HG03354 (cell line): Measurements from ENCODE around the gene HLA-DOB.

Experiments used
- ATAC-seq: cut with Tn5 transposase; IDR thresholded peaks from one replicate; pipeline ENCODE4 v1.9.1; 2021; ENCODE audit warnings: mild to moderate bottlenecking; ENCODE audit not compliant: unreplicated experiment, poor library complexity, severe bottlenecking

The HLA-DOB gene

DNA sequence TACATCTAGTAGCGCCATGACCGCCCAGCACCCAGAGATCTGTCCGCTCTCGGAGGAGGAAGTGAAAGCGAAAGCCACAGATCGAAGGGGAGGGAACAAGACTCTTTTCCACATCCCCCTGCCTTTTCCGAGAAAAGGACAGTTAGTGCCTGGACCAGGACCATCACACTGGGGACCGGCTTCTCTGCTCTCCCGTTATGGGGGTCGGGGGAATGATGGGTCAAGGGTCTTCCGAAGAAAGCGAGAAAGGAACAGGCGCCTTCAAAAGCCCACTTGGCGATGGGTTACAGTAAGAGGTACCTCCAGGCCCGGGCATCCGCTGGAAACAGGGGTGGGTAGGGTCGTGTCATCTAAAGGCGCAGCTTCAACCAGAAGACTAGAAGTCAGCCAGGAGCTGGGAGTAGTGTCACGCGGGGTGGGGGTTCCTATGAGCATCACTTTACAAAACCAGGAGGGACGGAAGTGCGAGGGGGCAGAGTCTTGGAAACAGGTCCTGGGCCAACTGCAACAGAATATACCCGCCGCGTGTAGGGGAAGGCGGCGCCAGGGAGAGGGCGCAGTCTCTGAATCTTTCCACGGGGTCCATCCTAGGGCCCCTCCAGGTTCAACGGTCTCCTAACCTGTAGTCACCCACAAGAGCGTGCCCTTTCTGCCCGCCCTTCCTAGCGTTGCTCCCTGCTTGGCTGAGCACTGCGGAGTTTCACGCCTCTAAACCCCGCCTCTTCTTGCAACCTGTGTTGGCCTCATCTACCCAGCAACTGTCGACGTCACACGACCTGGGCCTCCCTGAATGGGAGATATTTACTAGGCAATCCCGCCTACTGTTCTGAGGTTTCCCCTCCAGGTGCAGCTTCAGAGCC, 27.4 kb upstream of the HLA-DOB start, which contains the start of gene PSMB8:
TSS of gene PSMB8 (minus strand) at position 69 of the 860 bp plus-strand sequence. CDS start at position 18, 51 bp downstream.
- peak; percentile 76 for ATAC-seq

DNA sequence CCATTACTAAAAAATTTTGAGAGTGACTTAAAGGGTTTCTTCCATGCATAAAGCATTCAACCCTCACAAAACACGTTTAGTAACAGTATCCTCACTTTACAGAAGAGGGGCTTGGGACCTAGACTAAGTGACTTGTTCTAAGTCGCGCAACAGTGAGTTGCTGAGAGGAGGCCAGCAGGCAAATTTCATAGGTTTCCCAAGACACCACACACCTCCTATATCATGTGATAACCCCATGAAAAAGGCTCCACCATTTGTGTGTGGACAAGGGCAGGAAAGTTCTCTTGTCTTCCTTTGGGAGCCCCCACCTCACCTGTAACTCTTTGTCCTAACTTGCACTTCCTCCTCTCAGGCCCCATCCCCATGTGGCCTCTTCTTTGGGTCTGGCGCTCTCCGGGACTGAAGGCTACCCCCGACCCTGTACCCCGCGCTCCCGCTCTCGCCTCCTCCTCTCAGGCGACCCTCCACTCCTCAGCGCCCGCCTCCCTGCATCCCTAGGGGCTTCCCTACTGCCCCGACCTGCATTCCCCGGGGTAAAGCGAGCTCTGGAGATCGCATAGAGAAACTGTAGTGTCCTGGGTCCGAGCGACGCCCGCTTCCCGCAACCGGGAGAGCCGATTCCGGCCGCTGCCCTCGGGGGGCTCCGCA, 26.7 kb upstream of the HLA-DOB start:
- peak; percentile 0 for ATAC-seq

GRCh38 chr6:32842690-32843089, 25.9 kb upstream of the HLA-DOB start:
- no peak for ATAC-seq

- no peak for ATAC-seq
Observed at GRCh38 chr6:32842021-32842650, 25.3 kb upstream of the HLA-DOB start.

GRCh38 chr6:32840604-32841246, 23.9 kb upstream of the HLA-DOB start:
- no peak for ATAC-seq

- no peak for ATAC-seq
Observed at GRCh38 chr6:32839356-32839755, 22.6 kb upstream of the HLA-DOB start.

DNA sequence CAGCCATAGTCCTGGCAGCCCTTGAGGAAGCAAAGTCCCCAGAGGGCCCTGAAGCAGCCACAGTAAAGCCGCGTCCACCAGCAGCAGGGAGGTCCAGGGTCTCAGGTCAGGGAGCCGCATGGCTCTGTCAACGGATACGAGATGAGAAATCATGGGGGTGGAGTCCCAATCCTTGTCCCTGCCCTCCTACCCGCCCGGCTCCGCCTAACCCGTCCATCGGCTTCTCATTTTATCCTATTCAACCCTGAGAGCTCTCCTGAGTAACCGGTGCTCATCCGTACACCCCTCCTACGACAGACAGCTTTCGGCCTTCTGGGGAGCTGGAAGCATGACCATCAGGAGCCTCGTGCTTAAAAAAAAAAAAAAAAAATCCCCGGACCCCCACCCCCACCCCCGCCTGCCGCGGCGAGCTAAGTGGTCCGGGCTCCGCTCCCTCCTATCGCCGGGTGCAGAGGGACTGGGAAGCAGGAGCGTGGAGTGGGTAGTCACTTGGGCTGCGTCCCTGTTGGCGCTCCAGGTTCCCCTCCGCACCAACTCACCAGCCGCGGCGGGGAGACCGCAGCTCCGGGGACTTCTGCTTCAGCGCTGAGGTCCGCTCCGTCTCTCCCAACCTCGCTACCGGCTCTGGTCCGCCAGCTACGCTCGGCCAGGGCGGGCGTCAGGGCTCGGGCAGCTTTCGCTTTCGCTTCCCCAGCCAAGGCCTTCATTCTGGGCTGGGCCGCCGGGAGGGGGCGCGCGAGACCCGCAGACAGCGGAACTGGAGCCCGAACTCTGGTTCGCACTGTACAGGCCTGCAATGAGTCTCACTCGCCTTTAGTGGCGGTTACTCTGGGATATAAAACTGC, 21.5 kb upstream of the HLA-DOB start, which contains the start of gene TAP2:
TSS of gene TAP2 (minus strand) at position 626 of the 845 bp plus-strand sequence. CDS start at position 120, 506 bp downstream.
- peak; percentile 87 for ATAC-seq

DNA sequence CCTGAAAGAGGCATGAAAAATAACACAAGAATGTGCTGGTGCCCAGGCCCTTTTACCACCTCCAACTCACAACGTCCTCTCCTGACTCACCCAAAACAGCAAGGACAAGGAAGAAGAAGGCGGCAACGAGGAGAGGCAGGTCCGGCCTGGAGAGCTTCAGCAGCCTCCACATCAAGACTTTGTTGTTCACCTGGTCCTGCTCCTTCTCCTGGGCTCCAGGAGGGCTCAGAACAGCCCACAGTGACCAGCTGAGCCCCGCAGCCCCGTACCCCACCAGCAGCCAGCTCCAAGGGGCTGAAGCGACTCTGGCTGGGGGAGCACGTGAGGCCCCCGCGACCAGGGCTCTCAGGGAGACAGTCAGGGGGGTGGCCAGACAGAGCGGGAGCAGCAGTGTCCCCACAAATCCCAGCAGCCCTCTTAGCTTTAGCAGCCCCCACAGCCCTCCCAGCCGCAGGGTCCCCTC, 20.9 kb upstream of the HLA-DOB start:
- ATAC-seq, result no peak

DNA sequence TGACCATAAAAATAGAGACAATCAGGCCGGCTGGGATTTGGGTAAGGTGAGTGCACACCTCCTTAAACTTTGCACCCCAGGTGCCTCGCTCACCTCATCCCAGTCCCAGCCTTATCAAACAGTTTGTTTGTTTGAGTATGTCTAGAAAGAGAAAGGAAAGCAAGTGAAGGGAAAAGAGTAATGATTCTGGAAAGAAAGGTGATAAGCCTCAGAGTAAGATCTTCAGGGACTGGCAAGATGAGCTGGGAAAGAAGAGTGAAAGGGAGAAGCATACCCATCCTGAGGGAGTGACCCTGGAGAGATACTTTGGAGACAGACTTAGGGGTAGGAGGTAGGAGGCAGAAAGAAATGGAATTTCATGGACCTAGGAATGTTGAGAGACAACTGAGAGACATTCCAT, 20.1 kb upstream of the HLA-DOB start:
- no peak for ATAC-seq

- ATAC-seq, result no peak
Observed at GRCh38 chr6:32835167-32835893, 18.5 kb upstream of the HLA-DOB start.

- no peak for ATAC-seq
Observed at GRCh38 chr6:32833664-32834063, 16.9 kb upstream of the HLA-DOB start.

GRCh38 chr6:32832535-32832934, 15.7 kb upstream of the HLA-DOB start:
- no peak for ATAC-seq

- no peak for ATAC-seq
Observed at GRCh38 chr6:32830936-32831335, 14.1 kb upstream of the HLA-DOB start.

DNA sequence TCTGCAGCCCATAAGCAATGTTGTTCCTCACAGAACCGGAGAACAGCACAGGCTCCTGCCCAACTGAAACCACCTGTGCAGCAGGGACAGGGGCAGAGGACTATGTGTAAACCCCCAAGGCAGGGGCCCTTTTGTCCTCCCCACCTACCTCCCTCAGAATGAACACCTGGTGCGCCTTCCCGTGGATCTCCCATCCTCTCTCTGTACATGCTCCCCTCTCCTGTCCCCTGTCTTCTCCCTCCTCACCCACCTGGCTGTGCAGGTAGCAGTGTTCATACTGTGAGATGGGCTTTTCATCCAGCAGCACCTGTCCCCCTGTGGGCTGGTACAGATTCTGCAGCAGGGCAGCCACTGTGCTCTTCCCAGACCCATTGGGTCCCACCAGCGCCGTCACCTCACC, 13.2 kb upstream of the HLA-DOB start:
- ATAC-seq, result no peak

DNA sequence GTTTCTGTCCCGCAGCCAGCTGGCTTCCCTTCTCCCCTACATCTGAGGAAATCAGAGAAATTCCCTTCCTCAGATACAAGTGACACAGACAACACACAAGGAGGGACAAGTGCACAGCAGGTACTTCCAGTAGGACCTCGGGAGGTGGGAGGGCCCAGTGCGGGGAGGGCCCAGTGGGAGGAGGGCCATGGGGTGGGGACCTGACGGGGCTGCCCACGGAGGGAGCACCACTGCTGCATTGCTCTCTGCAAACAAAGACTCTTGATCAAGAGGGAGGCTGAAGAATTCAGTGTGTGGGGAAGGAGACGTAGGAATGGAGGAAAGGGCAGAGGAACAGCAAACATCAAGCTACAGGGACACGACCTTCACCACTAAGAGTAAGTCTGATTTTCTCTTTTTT, 12.7 kb upstream of the HLA-DOB start:
- no peak for ATAC-seq

DNA sequence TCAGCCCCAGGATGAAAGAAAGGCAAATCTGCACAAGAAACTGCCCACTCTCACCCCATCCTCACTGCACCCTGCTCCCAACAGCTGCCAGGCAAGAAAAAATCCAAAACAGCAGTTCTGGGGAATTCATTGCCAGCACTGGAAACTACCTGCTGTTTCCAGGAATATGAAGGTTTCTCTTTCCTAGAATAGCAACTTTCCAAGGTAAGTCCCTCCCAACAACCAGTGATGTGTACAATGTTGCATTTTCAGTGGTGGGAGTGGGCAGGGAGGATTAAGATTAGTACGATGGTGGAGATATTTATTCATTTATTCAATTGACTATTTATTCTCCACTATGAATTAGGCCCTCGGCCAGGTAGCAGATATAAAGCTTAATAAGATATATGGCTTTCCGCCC, 10.2 kb upstream of the HLA-DOB start:
- ATAC-seq, result no peak

DNA sequence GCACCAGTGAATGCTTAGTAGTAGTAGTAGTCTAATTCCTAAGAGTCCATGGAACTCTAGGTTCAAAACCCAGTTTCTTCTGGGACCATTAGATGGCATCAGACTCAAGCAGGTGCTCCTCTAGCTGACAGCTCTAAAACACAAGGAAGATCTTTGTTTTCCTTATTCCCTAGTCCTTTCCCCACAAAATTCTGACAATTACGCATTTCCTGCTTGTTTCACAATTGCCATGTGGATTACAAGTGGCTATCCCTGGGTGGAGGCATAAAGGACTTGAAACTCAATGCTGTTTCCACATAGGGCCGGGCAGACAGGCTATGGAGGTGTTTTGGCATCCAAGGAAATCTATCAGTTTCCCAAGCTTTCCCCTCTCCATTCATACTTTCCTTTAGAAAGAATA, 9.2 kb upstream of the HLA-DOB start:
- ATAC-seq, result no peak

- ATAC-seq, result no peak
Observed at GRCh38 chr6:32819729-32820128, 2.9 kb upstream of the HLA-DOB start.
